IMR-90 (cell line): ENCODE results near the gene TOB2. TPM values are rescaled to one million over a fixed set of nuclear protein-coding genes. Genes with fewer than 3 reads are reported as not detected.

Source experiments
- ATAC-seq: fragments of 200-7000 bp; cut with Tn5 transposase; 2 replicates; pipeline ENCODE4 v1.9.1; 2020; ENCODE audit warnings: low read depth, mild to moderate bottlenecking, moderate library complexity
- BruUV-seq: library from RNA; stranded (reverse); fragments of 400-500 nt; replicated peaks from 2 replicates; lab custom pipeline; 2021; lab: Mats Ljungman, UMichigan
- CTCF ChIA-PET: fragments of 300-600 bp; formaldehyde crosslinking; extraction: SDS; loops from one replicate; lab custom pipeline; 2021; ENCODE audit warnings: antibody characterized with exemption; lab: Yijun Ruan, JAX
- POLR2A ChIA-PET: fragments of 300-600 bp; sonication (Branson Sonifier 250); formaldehyde crosslinking; loops from one replicate; lab custom pipeline; 2022; ENCODE audit warnings: antibody characterized with exemption; ENCODE audit not compliant: unreplicated experiment; lab: Charles Lee
- DNase-seq: peaks from one replicate; pipeline ENCODE4 v3.0.0; 2013
- H2AFZ ChIP-seq: replicated peaks from 2 replicates; pipeline ENCODE3; 2013; ENCODE audit warnings: low read length, mild to moderate bottlenecking; ENCODE audit not compliant: poor library complexity
- H2AK5ac ChIP-seq: 2 replicates; pipeline ENCODE4 v1.6.1; 2013; ENCODE audit warnings: low read depth, low read length, inconsistent platforms
- H2AK9ac ChIP-seq: replicated peaks from 2 replicates; pipeline ENCODE3; 2013; ENCODE audit warnings: mild to moderate bottlenecking, low read depth, low read length, moderate library complexity; ENCODE audit not compliant: poor library complexity
- H2BK120ac ChIP-seq: 2 replicates; pipeline ENCODE4 v1.6.1; 2013; ENCODE audit warnings: low read depth, low read length, inconsistent platforms
- H2BK15ac ChIP-seq: 3 replicates; pipeline ENCODE4 v1.6.1; 2013; ENCODE audit warnings: low read depth, low read length, inconsistent platforms
- H2BK20ac ChIP-seq: 2 replicates; pipeline ENCODE4 v1.6.1; 2013; ENCODE audit warnings: low read depth, mild to moderate bottlenecking, inconsistent platforms, low read length, moderate library complexity
- H2BK5ac ChIP-seq: 2 replicates; pipeline ENCODE4 v1.6.1; 2013; ENCODE audit warnings: mild to moderate bottlenecking, low read depth, low read length, inconsistent platforms; ENCODE audit not compliant: poor library complexity, severe bottlenecking
- H3K14ac ChIP-seq: replicated peaks from 2 replicates; pipeline ENCODE4 v1.6.1; 2013; ENCODE audit warnings: low read depth, low read length, inconsistent platforms
- H3K18ac ChIP-seq: 2 replicates; pipeline ENCODE4 v1.6.1; 2013; ENCODE audit warnings: low read depth, low read length, control low read depth
- H3K23ac ChIP-seq: 2 replicates; pipeline ENCODE4 v1.6.1; 2013; ENCODE audit warnings: low read depth, low read length, inconsistent platforms
- H3K27ac ChIP-seq: 2 replicates; pipeline ENCODE4 v1.5.1; 2013; ENCODE audit warnings: mild to moderate bottlenecking, control low read depth, low read length; ENCODE audit not compliant: insufficient read depth
- H3K27me3 ChIP-seq: 2 replicates; pipeline ENCODE4 v1.6.1; 2013; ENCODE audit warnings: low read length; ENCODE audit not compliant: control insufficient read depth, insufficient read depth
- H3K36me3 ChIP-seq: 2 replicates; pipeline ENCODE4 v1.6.1; 2013; ENCODE audit warnings: low read length, mixed read lengths; ENCODE audit not compliant: control insufficient read depth, insufficient read depth
- H3K4ac ChIP-seq: 2 replicates; pipeline ENCODE4 v1.6.1; 2013; ENCODE audit warnings: low read depth, low read length, inconsistent platforms
- H3K4me1 ChIP-seq: 2 replicates; pipeline ENCODE4 v1.6.1; 2013; ENCODE audit warnings: low read length, mixed read lengths; ENCODE audit not compliant: control insufficient read depth, insufficient read depth
- H3K4me2 ChIP-seq: 2 replicates; pipeline ENCODE4 v1.6.1; 2013; ENCODE audit warnings: low read depth, mild to moderate bottlenecking, control low read depth, low read length, moderate library complexity
- H3K4me3 ChIP-seq: 2 replicates; pipeline ENCODE4 v1.5.1; 2013; ENCODE audit warnings: low read depth, mild to moderate bottlenecking, control low read depth, low read length, moderate library complexity; ENCODE audit not compliant: insufficient read depth
- H3K56ac ChIP-seq: 2 replicates; pipeline ENCODE4 v1.6.1; 2013; ENCODE audit warnings: low read length, inconsistent platforms; ENCODE audit not compliant: insufficient read depth; ENCODE audit errors: extremely low read depth
- H3K79me1 ChIP-seq, 2 experiments: 2 replicates each; pipeline ENCODE4 v1.6.1; 2013; ENCODE audit warnings: low read length in 2 of 2, inconsistent platforms in 1 of 2, low read depth in 1 of 2
- H3K9ac ChIP-seq: 2 replicates; pipeline ENCODE4 v1.6.1; 2013; ENCODE audit warnings: low read depth, low read length, control low read depth
- H3K9me1 ChIP-seq: 2 replicates; pipeline ENCODE4 v1.6.1; 2013; ENCODE audit warnings: low read length, inconsistent platforms; ENCODE audit not compliant: insufficient read depth
- H3K9me3 ChIP-seq: 2 replicates; pipeline ENCODE4 v1.6.1; 2013; ENCODE audit warnings: low read length; ENCODE audit not compliant: control insufficient read depth, insufficient read depth
- H4K20me1 ChIP-seq: 2 replicates; pipeline ENCODE4 v1.6.1; 2013; ENCODE audit warnings: low read length, inconsistent platforms; ENCODE audit not compliant: insufficient read depth
- H4K5ac ChIP-seq: 2 replicates; pipeline ENCODE4 v1.6.1; 2013; ENCODE audit warnings: mild to moderate bottlenecking, low read depth, low read length, control low read depth
- H4K8ac ChIP-seq, 2 experiments: 2 replicates each; pipeline ENCODE4 v1.6.1; 2013; ENCODE audit warnings: low read depth in 2 of 2, low read length in 2 of 2, control low read depth in 1 of 2, inconsistent platforms in 1 of 2
- H4K91ac ChIP-seq: 2 replicates; pipeline ENCODE4 v1.6.1; 2013; ENCODE audit warnings: low read depth, low read length, inconsistent platforms; ENCODE audit not compliant: insufficient read depth
- BHLHE40 ChIP-seq: fragments of 150-350 bp; IDR thresholded peaks from 2 replicates; pipeline ENCODE4 v1.6.1; 2016; ENCODE audit warnings: mild to moderate bottlenecking, low read depth, low read length
- CEBPB ChIP-seq: IDR thresholded peaks from 2 replicates; pipeline ENCODE4 v1.6.1; 2012; ENCODE audit warnings: low read depth, low read length, improper control_type of control experiment
- CHD1 ChIP-seq: IDR thresholded peaks from 2 replicates; pipeline ENCODE4 v1.6.1; 2012; ENCODE audit warnings: low read depth, low read length, improper control_type of control experiment
- CTCF ChIP-seq: conservative IDR thresholded peaks from 2 replicates; pipeline ENCODE4 v1.5.1; 2012; ENCODE audit warnings: mild to moderate bottlenecking, low read depth, low read length, improper control_type of control experiment
- ELK1 ChIP-seq: fragments of 150-350 bp; IDR thresholded peaks from 2 replicates; pipeline ENCODE4 v1.6.1; 2016; ENCODE audit warnings: low read depth, mild to moderate bottlenecking, low read length, moderate library complexity, borderline replicate concordance
- FOS ChIP-seq: fragments of 150-350 bp; IDR thresholded peaks from 2 replicates; pipeline ENCODE4 v1.6.1; 2016; ENCODE audit warnings: low read depth, low read length
- MAFK ChIP-seq: IDR thresholded peaks from 2 replicates; pipeline ENCODE4 v1.6.1; 2012; ENCODE audit warnings: low read depth, low read length, improper control_type of control experiment
- MAZ ChIP-seq: IDR thresholded peaks from 2 replicates; pipeline ENCODE4 v1.6.1; 2012; ENCODE audit warnings: low read depth, mild to moderate bottlenecking, low read length, improper control_type of control experiment, moderate library complexity, borderline replicate concordance
- MXI1 ChIP-seq: IDR thresholded peaks from 2 replicates; pipeline ENCODE4 v1.6.1; 2012; ENCODE audit warnings: low read depth, mild to moderate bottlenecking, low read length, moderate library complexity, borderline replicate concordance
- NFE2L2 ChIP-seq: fragments of 150-350 bp; IDR thresholded peaks from 2 replicates; pipeline ENCODE4 v1.6.1; 2016; ENCODE audit warnings: low read depth, mild to moderate bottlenecking, low read length
- POLR2A ChIP-seq: IDR thresholded peaks from 2 replicates; pipeline ENCODE4 v1.6.1; 2012; ENCODE audit warnings: mild to moderate bottlenecking, low read depth, low read length
- RAD21 ChIP-seq: IDR thresholded peaks from 2 replicates; pipeline ENCODE4 v1.6.1; 2012; ENCODE audit warnings: low read length, improper control_type of control experiment
- RCOR1 ChIP-seq: IDR thresholded peaks from 2 replicates; pipeline ENCODE4 v1.6.1; 2012; ENCODE audit warnings: mild to moderate bottlenecking, low read length, improper control_type of control experiment; ENCODE audit not compliant: insufficient replicate concordance
- RFX5 ChIP-seq: IDR thresholded peaks from 2 replicates; pipeline ENCODE4 v1.8.0; 2012; ENCODE audit warnings: low read depth, mild to moderate bottlenecking, low read length, moderate library complexity
- SMC3 ChIP-seq: fragments of 150-350 bp; IDR thresholded peaks from 2 replicates; pipeline ENCODE4 v1.6.1; 2016; ENCODE audit warnings: low read depth, mild to moderate bottlenecking, antibody characterized with exemption, low read length, moderate library complexity
- USF2 ChIP-seq: fragments of 150-350 bp; IDR thresholded peaks from 2 replicates; pipeline ENCODE4 v1.6.1; 2017; ENCODE audit warnings: mild to moderate bottlenecking, antibody characterized with exemption, low read length, low read depth
- WGBS, 2 experiments: methylation state at CpG; one replicate each; pipeline versions ENCODE4 v1.1.5 to v1.1.7; 2013; ENCODE audit warnings: missing lambda C conversion rate in 2 of 2; ENCODE audit not compliant: insufficient read length in 1 of 2; ENCODE audit errors: extremely low coverage in 2 of 2; 5-methylcytosine and 5-hydroxymethylcytosine counted together
- dilution Hi-C: fragments of 300-500 bp; cut with HindIII; formaldehyde crosslinking; loops from one replicate; pipeline ENCODE4 v1.14.3; 2018; ENCODE audit warnings: low sequenced_read_pairs; ENCODE audit not compliant: unreplicated experiment
- in situ Hi-C: fragments of 300-500 bp; cut with MboI; formaldehyde crosslinking; loops from 3 replicates; pipeline ENCODE4 v1.14.3; 2019; ENCODE audit warnings: low sequenced_read_pairs, inconsistent platforms, mixed read lengths
- intact Hi-C: fragments of 100-400 bp; cut with micrococcal nuclease; formaldehyde crosslinking; loops from 2 replicates; pipeline ENCODE4 v1.10.0; 2022
- polyA plus RNA-seq, 3 experiments: library from polyadenylated mRNA; depleted of rRNA; stranded (reverse); fragments of >200 nt; gene quantifications; 2 replicates each; pipeline ENCODE4 v1.2.3, GENCODE V29; 2012; ENCODE audit warnings: low replicate concordance in 1 of 3
- total RNA-seq: library from RNA; depleted of rRNA; stranded (reverse); fragments of >200 nt; gene quantifications from 2 replicates; pipeline ENCODE4 v1.2.3, GENCODE V29; 2012

The TOB2 gene
- total and polyA plus RNA-seq, 2 of the 4 experiments (the other 2 are of a cell fraction) = 17.4 to 23.3 TPM

GRCh38 chr22:41395531-41396240 lies 50.9 kb downstream of the TOB2 start:
- WGBS, 2 experiments = 93% methylated on average over 24 of the region's 37 CpGs; no CpG with 5 or more reads in 1 of the 2 experiments

More at GRCh38 chr22:41395531-41396240, 50.9 kb downstream of the TOB2 start:
- H3K9me3 ChIP-seq = no peaks in the 10 kb centered on the region
- no TSS peak for BruUV-seq
- dilution Hi-C loops (no loop called here), in situ Hi-C loops (no loop called here), intact Hi-C loops (no loop called here)
- H2BK120ac ChIP-seq = no peak overlapping the region
- DNase-seq = no peak
- H2AK5ac ChIP-seq = no peak overlapping the region
- H3K18ac ChIP-seq = no peak overlapping the region
- H3K4me1 ChIP-seq = no peaks in the 10 kb centered on the region
- ChIA-PET CTCF (no interaction called here), POLR2A (no interaction called here)
- H4K5ac ChIP-seq = no peak overlapping the region
- H3K56ac ChIP-seq = no peak overlapping the region
- no peak overlapping the region for H3K23ac ChIP-seq
- no peak for ATAC-seq
- H2AFZ ChIP-seq = no peak overlapping the region
- no peak overlapping the region for H4K8ac ChIP-seq
- H3K4ac ChIP-seq = no peak overlapping the region
- H3K4me2 ChIP-seq = no peak overlapping the region
- peaks cover 42% of the 10 kb centered on the region for H3K36me3 ChIP-seq
- H2BK15ac ChIP-seq = no peak overlapping the region
- H3K27me3 ChIP-seq = no peaks in the 10 kb centered on the region
- TF ChIP-seq MAFK (no peak), SMC3 (no peak), USF2 (no peak), BHLHE40 (no peak), FOS (no peak), CTCF (no peak), RAD21 (no peak), CHD1 (no peak), POLR2A (no peak), CEBPB (no peak), RFX5 (no peak), MAZ (no peak), MXI1 (no peak), RCOR1 (no peak), ELK1 (no peak), NFE2L2 (no peak)
- H3K9ac ChIP-seq = no peak overlapping the region
- no peak overlapping the region for H3K14ac ChIP-seq
- no peaks in the 10 kb centered on the region for H3K79me1 ChIP-seq
- H2AK9ac ChIP-seq = no peak overlapping the region
- no peaks in the 10 kb centered on the region for H3K9me1 ChIP-seq
- no peak overlapping the region for H3K4me3 ChIP-seq
- no peak overlapping the region for H4K91ac ChIP-seq
- no peak overlapping the region for H2BK20ac ChIP-seq
- H2BK5ac ChIP-seq = no peak overlapping the region
- H4K20me1 ChIP-seq = no peaks in the 10 kb centered on the region; the same call in 1 of the 2 replicates
- no peak overlapping the region for H3K27ac ChIP-seq
